Osteoblast (primary cell): Measurements from ENCODE around the gene FMN1. TPM values are rescaled to one million over a fixed set of nuclear protein-coding genes. Genes with fewer than 3 reads are reported as not detected.
A peak's percentile ranks its signal among the peaks of the same experiment; 100 is the strongest.

ENCODE experiments used
- DNase-seq: peaks from one replicate; pipeline ENCODE4 v3.0.0; 2011; ENCODE audit warnings: low spot score, mixed read lengths; ENCODE audit not compliant: insufficient read length; ENCODE audit errors: missing footprints
- H2AFZ ChIP-seq: 2 replicates; pipeline ENCODE4 v1.6.0; 2011; ENCODE audit warnings: mild to moderate bottlenecking, low read length
- H3K27ac ChIP-seq: 2 replicates; pipeline ENCODE4 v1.5.1; 2011; ENCODE audit warnings: mild to moderate bottlenecking, low read depth, low read length, moderate library complexity
- H3K27me3 ChIP-seq: 2 replicates; pipeline ENCODE4 v1.6.0; 2012; ENCODE audit warnings: mild to moderate bottlenecking, control low read depth, inconsistent platforms, low read length, moderate library complexity; ENCODE audit not compliant: insufficient read depth
- H3K36me3 ChIP-seq: 2 replicates; pipeline ENCODE4 v1.5.1; 2011; ENCODE audit warnings: mild to moderate bottlenecking, low read length, control low read depth, moderate library complexity; ENCODE audit not compliant: insufficient read depth
- H3K4me1 ChIP-seq: 2 replicates; pipeline ENCODE4 v1.5.1; 2011; ENCODE audit warnings: mild to moderate bottlenecking, low read length, control low read depth, moderate library complexity; ENCODE audit not compliant: insufficient read depth
- H3K4me2 ChIP-seq: 2 replicates; pipeline ENCODE4 v1.6.0; 2011; ENCODE audit warnings: mild to moderate bottlenecking, low read length; ENCODE audit not compliant: insufficient read depth
- H3K4me3 ChIP-seq: fragments of 200-600 bp; sonication (generic); 3 replicates; pipeline ENCODE4 v1.5.1; 2012; ENCODE audit warnings: mild to moderate bottlenecking, low read length, inconsistent platforms; ENCODE audit not compliant: insufficient read depth
- H3K79me2 ChIP-seq: 2 replicates; pipeline ENCODE4 v1.6.0; 2012; ENCODE audit warnings: mild to moderate bottlenecking, low read length, control low read depth, inconsistent platforms; ENCODE audit not compliant: insufficient read depth
- H3K9me3 ChIP-seq: 2 replicates; pipeline ENCODE4 v1.5.1; 2011; ENCODE audit warnings: low read depth, low read length, control low read depth
- H4K20me1 ChIP-seq: 2 replicates; pipeline ENCODE4 v1.6.0; 2012; ENCODE audit warnings: mild to moderate bottlenecking, low read length, control low read depth; ENCODE audit not compliant: insufficient read depth
- total RNA-seq: library from RNA; depleted of rRNA; stranded (reverse); fragments of >200 nt; gene quantifications from 2 replicates; pipeline ENCODE4 v1.2.3, GENCODE V29; 2012
- TF ChIP-seq, protein P1 (sequence below): IDR thresholded peaks from 2 replicates; pipeline ENCODE4 v1.5.1; 2011; ENCODE audit warnings: mild to moderate bottlenecking, low read depth, low read length, moderate library complexity; ENCODE audit errors: extremely low read depth

Gene FMN1
- total RNA-seq, 1 donor: 9.0 TPM

DNA sequence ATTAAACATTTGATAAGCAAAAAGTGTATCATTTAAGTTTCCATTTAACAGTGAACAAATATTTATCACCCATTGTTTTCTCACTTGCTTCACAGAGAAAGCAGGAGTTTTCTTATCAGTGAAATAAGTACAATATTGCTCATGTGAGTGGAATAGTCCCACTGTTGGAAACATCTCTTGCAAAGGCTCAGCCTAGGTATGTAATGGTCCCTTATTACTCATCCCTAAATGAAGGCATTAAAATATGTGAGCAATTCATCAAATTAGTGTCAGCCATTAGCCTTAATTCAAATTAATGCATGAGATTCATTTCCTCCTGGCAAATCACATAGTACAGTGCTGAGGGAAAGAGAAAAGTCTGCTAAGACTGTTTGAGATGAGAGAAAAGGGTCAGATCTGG is 9.6 kb upstream of the FMN1 start:
- no peak overlapping the region for H3K27ac ChIP-seq

DNA sequence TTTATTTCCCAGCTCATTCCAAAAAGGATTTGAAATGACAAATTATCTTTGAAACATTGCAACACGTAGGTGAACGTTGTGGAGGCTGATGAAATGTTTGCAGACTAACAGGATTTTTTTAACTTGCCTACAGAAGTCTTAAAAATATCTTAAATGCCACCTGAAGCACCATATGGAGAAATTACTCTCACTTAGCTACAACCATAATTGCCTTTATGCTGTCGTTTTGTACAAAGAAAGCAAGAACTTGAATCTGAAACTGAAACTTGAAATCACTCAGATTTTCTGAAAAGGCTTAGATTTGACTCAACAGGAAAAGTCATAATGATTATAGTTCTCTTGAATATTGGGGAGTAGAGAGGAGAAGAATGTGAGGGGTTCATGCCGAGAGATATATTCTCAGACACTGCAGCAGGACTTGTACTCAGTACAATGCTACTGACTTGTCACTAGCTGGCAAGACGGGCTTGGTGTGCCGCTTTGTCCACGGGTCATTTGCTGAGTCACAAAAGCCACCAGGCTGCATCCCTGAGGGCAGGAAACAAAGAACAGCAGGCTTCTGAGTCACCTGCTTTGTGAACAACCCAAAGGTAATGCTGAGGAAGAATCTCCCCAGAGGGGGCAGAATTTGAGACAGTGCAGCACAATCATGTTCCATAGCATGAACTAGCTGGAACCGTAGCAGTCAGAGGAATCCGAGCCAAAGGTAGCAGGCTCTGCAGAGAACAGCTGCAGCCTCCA is 7.1 kb upstream of the FMN1 start:
- H4K20me1 ChIP-seq: no peaks in the 10 kb centered on the region
- H3K27ac ChIP-seq: no peak overlapping the region
- H3K4me2 ChIP-seq: peak overlapping the region; percentile 78
- DNase-seq: peak; percentile 68
- H3K79me2 ChIP-seq: no peaks in the 10 kb centered on the region
- TF ChIP-seq, protein P1, sequence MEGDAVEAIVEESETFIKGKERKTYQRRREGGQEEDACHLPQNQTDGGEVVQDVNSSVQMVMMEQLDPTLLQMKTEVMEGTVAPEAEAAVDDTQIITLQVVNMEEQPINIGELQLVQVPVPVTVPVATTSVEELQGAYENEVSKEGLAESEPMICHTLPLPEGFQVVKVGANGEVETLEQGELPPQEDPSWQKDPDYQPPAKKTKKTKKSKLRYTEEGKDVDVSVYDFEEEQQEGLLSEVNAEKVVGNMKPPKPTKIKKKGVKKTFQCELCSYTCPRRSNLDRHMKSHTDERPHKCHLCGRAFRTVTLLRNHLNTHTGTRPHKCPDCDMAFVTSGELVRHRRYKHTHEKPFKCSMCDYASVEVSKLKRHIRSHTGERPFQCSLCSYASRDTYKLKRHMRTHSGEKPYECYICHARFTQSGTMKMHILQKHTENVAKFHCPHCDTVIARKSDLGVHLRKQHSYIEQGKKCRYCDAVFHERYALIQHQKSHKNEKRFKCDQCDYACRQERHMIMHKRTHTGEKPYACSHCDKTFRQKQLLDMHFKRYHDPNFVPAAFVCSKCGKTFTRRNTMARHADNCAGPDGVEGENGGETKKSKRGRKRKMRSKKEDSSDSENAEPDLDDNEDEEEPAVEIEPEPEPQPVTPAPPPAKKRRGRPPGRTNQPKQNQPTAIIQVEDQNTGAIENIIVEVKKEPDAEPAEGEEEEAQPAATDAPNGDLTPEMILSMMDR: no peak
- H3K27me3 ChIP-seq: peaks cover 28% of the 10 kb centered on the region
- no peaks in the 10 kb centered on the region for H3K36me3 ChIP-seq
- H2AFZ ChIP-seq: peak overlapping the region; percentile 86
- no peaks in the 10 kb centered on the region for H3K9me3 ChIP-seq
- peaks cover 5% of the 10 kb centered on the region for H3K4me1 ChIP-seq
- H3K4me3 ChIP-seq: peak overlapping the region; percentile 65

More for the DNA sequence above, 9.6 kb upstream of the FMN1 start:
- no peaks in the 10 kb centered on the region for H3K79me2 ChIP-seq
- no peaks in the 10 kb centered on the region for H4K20me1 ChIP-seq
- peaks cover 5% of the 10 kb centered on the region for H3K4me1 ChIP-seq
- no peak overlapping the region for H2AFZ ChIP-seq
- no peak overlapping the region for H3K4me3 ChIP-seq
- TF ChIP-seq, protein P1: no peak
- DNase-seq: no peak
- H3K4me2 ChIP-seq: no peak overlapping the region
- peaks cover 22% of the 10 kb centered on the region for H3K27me3 ChIP-seq
- no peaks in the 10 kb centered on the region for H3K9me3 ChIP-seq
- no peaks in the 10 kb centered on the region for H3K36me3 ChIP-seq

DNA sequence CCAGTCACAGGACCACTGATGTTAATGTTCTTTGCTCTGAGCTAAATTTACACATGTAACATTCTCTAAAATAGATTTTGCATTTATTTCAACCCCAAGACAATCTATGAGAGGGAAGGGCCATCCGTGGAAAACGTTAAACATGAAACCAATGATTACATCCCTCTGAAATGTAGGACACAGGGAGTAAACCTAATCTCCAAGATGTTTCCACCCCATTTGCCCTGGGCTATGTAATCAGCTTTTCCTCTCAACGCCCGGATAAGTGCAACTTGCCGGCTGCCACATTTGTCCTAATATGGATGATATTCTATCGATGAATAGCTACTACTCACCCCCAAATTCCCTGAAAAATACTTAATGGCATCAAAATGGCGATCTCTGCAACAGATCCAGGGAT is 6.4 kb upstream of the FMN1 start:
- H3K4me1 ChIP-seq: peaks cover 5% of the 10 kb centered on the region
- no peak for DNase-seq
- peak overlapping the region; percentile 78 for H3K4me2 ChIP-seq

GRCh38 chr15:33200444-33200843 is 5.9 kb upstream of the FMN1 start:
- no peak overlapping the region for H3K4me3 ChIP-seq
- H3K4me2 ChIP-seq: no peak overlapping the region
- peaks cover 28% of the 10 kb centered on the region for H3K27me3 ChIP-seq
- H3K4me1 ChIP-seq: peaks cover 5% of the 10 kb centered on the region
- no peak for DNase-seq
- no peaks in the 10 kb centered on the region for H3K36me3 ChIP-seq
- no peaks in the 10 kb centered on the region for H3K79me2 ChIP-seq
- no peak overlapping the region for H3K27ac ChIP-seq
- no peaks in the 10 kb centered on the region for H4K20me1 ChIP-seq
- no peaks in the 10 kb centered on the region for H3K9me3 ChIP-seq
- TF ChIP-seq, protein P1: no peak
- no peak overlapping the region for H2AFZ ChIP-seq

More for the DNA sequence above, 6.4 kb upstream of the FMN1 start:
- Histone ChIP-seq H3K36me3 (no peaks in the 10 kb centered on the region), H3K27ac (no peak overlapping the region), H2AFZ (no peak overlapping the region), H3K9me3 (no peaks in the 10 kb centered on the region), H4K20me1 (no peaks in the 10 kb centered on the region), H3K4me3 (no peak overlapping the region), H3K27me3 (peaks cover 28% of the 10 kb centered on the region), H3K79me2 (no peaks in the 10 kb centered on the region)
- TF ChIP-seq, protein P1: no peak
